Activated CD4-positive, alpha-beta memory T cell treated with anti-CD3 and anti-CD28 coated beads for 36 hours (primary cell): Measurements from ENCODE around the gene GRIPAP1. TPM values are rescaled to one million over a fixed set of nuclear protein-coding genes. Genes with fewer than 3 reads are reported as not detected.

Experiments used
- CTCF ChIA-PET: fragments of 350-600 bp; sonication (Branson Sonifier 250); formaldehyde crosslinking; loops from one replicate; lab custom pipeline; 2021; ENCODE audit warnings: antibody characterized with exemption, inconsistent platforms; lab: Charles Lee
- POLR2A ChIA-PET: fragments of 350-600 bp; sonication (Branson Sonifier 250); formaldehyde crosslinking; loops from one replicate; lab custom pipeline; 2021; ENCODE audit warnings: antibody characterized with exemption; lab: Charles Lee
- DNase-seq: peaks from one replicate; pipeline ENCODE4 v3.0.0-alpha.2; 2020
- H3K27ac Mint-ChIP-seq: one replicate; pipeline ENCODE4 v1.8.0; 2021; ENCODE audit warnings: mixed read lengths
- H3K27me3 Mint-ChIP-seq: one replicate; pipeline ENCODE4 v1.8.0; 2021; ENCODE audit warnings: mixed read lengths
- H3K36me3 Mint-ChIP-seq: one replicate; pipeline ENCODE4 v1.8.0; 2021; ENCODE audit warnings: mixed read lengths
- H3K4me1 Mint-ChIP-seq: one replicate; pipeline ENCODE4 v1.8.0; 2021; ENCODE audit warnings: low read depth, mixed read lengths
- H3K4me3 Mint-ChIP-seq: one replicate; pipeline ENCODE4 v1.8.0; 2021; ENCODE audit warnings: mild to moderate bottlenecking, mixed read lengths
- H3K9me3 Mint-ChIP-seq: one replicate; pipeline ENCODE4 v1.8.0; 2021; ENCODE audit warnings: mixed read lengths
- intact Hi-C: fragments of 100-400 bp; cut with micrococcal nuclease; formaldehyde crosslinking; loops from one replicate; pipeline ENCODE4 v1.15.1; 2023
- total RNA-seq, 2 experiments: library from RNA; stranded (reverse); gene quantifications; one replicate each; pipeline ENCODE4 v1.2.3, GENCODE V29; 2021

GRIPAP1 gene
- total RNA-seq, 2 experiments from 2014 or later = 76.1 to 78.4 TPM

DNA sequence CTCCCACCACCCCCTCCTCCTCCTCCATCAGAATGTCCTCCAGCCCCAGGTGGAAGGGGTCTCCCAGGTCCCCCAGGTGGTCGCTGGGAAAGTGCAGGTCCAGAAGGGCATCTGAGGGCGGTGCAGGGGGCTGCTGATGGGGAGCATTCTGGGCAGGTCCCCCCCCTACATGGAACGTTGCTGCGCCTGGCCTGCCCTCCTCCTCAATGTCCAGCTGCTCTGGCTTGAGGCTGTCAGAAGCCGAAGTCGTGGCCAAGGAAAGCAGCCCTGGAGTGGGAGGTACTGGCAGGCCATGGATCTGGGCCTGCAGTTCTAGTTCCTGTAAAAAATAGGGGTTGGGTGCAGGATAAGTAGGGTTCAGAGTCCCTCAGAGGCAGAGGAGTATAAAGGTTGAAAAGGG lies 28.2 kb upstream of the GRIPAP1 start:
- no peaks in the 10 kb centered on the region for H3K27me3 Mint-ChIP-seq
- no peaks in the 10 kb centered on the region for H3K9me3 Mint-ChIP-seq
- CTCF ChIA-PET = no interaction called here
- H3K4me1 Mint-ChIP-seq = no peaks in the 10 kb centered on the region
- H3K4me3 Mint-ChIP-seq = no peak overlapping the region
- POLR2A ChIA-PET = no interaction called here
- H3K27ac Mint-ChIP-seq = no peak overlapping the region
- H3K36me3 Mint-ChIP-seq = peaks cover 18% of the 10 kb centered on the region
- no peak for DNase-seq
- intact Hi-C loops = no loop called here

DNA sequence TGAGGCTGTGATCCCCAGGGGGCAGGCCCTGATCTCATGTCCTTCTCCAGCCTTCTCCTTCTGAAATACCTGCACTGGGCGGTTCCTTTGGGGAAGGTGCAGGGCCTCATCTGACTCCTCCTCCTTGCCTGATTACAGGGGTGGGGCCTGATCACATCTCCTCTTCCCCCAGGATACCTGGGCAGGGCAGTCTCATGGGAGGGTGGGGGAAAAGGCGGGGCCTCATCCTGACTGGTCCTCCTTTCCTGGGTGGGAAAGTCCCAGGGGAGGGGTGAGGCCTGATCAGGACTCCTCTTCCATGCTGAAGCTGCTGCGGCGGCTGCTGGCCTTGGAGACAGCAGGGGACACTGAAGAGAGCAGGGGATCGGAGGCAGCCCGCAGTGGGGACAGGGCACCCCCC lies 27.8 kb upstream of the GRIPAP1 start:
- POLR2A ChIA-PET = no interaction called here

DNA sequence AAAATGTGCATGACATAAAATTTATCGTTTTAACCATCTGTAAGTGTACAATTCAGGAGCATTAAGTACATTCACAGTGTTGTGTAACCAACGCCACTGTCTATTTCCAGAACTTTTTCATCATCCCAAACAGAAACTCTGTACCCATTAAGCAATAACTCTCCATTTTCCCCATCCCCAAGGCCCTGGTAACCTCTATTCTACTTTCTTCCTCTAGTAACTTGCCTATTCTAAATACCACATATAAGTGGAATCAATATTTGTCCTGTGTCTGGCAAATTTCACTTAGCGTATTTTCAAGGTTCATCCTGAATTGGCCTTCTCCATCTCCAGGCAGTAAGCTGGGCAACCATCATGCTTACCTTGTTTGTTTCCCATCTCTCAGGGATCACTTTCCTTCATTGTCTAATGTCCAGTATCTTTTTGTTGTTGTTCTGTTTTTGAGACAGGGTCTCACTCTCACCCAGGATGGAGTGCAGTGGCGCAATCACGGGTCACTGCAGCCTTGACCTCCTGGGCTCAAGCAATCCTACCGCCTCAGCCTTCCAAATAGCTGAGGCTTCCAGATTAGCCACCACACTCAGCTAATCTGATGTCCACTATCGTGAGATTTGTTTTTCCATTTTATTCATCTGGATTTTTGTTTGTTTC lies 17.7 kb upstream of the GRIPAP1 start:
- no peaks in the 10 kb centered on the region for H3K9me3 Mint-ChIP-seq
- intact Hi-C loops = no loop called here
- CTCF ChIA-PET = no interaction called here
- DNase-seq = no peak
- H3K27ac Mint-ChIP-seq = no peak overlapping the region
- H3K4me1 Mint-ChIP-seq = no peaks in the 10 kb centered on the region
- no peaks in the 10 kb centered on the region for H3K27me3 Mint-ChIP-seq
- H3K4me3 Mint-ChIP-seq = no peak overlapping the region
- H3K36me3 Mint-ChIP-seq = peaks cover 3% of the 10 kb centered on the region
- POLR2A ChIA-PET = interaction anchor here (0.6 kb wide), 1 partner anchor 20 kb away, joined by 3 read pairs; no protein-coding TSS in a partner anchor

More for the DNA sequence above, 27.8 kb upstream of the GRIPAP1 start:
- CTCF ChIA-PET = no interaction called here
- no peak overlapping the region for H3K27ac Mint-ChIP-seq
- intact Hi-C loops = no loop called here
- H3K4me3 Mint-ChIP-seq = no peak overlapping the region
- DNase-seq = no peak
- no peaks in the 10 kb centered on the region for H3K4me1 Mint-ChIP-seq
- peaks cover 18% of the 10 kb centered on the region for H3K36me3 Mint-ChIP-seq
- no peaks in the 10 kb centered on the region for H3K9me3 Mint-ChIP-seq
- no peaks in the 10 kb centered on the region for H3K27me3 Mint-ChIP-seq

DNA sequence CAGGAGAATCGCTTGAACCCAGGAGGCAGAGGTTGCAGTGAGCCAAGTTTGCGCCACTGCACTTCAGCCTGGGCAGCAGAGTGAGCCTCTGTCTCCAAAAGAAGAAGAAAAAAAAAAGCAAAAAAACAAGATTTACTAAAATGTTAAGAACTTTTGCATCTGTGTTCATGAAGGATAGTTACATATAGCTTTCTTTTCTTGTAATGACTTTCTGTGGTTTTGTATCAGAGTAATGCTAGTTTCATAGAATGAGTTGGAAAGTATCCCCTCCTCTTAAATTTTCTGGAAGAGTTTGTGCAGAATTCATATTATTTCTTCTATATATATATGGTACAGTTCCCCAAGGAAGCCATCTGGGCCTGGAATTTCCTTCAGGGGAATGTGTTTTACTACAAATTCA lies 17.0 kb upstream of the GRIPAP1 start:
- Mint-ChIP-seq H3K36me3 (no peaks in the 10 kb centered on the region), H3K4me1 (no peaks in the 10 kb centered on the region), H3K4me3 (no peak overlapping the region), H3K27ac (no peak overlapping the region), H3K9me3 (no peaks in the 10 kb centered on the region), H3K27me3 (no peaks in the 10 kb centered on the region)
- POLR2A ChIA-PET = interaction anchor here (0.6 kb wide), 1 partner anchor 21 kb away, joined by 3 read pairs; no protein-coding TSS in a partner anchor
- CTCF ChIA-PET = no interaction called here
- DNase-seq = no peak
- intact Hi-C loops = no loop called here

DNA sequence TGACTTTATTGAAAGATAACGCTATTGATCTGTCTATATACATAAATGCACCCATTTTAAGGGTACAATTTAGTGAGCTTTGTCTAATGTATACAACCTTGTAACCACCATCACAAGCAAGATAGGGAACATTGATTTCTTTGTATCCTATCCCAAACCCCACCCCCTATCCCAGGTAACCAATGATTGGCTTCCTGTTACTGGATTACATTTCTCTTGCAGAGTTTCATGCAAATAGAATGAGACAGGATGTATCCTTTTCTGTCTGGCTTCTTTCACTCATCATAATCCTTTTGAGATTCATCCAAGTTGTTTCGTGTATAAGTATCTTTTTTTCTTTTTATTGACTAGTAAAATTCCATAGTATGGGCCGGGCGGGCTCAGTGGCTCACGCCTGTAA lies 1.6 kb upstream of the GRIPAP1 start:
- Mint-ChIP-seq H3K36me3 (peaks cover 7% of the 10 kb centered on the region), H3K9me3 (no peaks in the 10 kb centered on the region), H3K4me1 (peaks cover 23% of the 10 kb centered on the region), H3K27me3 (no peaks in the 10 kb centered on the region), H3K27ac (peak overlapping the region; percentile 60), H3K4me3 (peak overlapping the region; percentile 56)
- ChIA-PET POLR2A (no interaction called here), CTCF (no interaction called here)
- DNase-seq = no peak
- intact Hi-C loops = no loop called here

DNA sequence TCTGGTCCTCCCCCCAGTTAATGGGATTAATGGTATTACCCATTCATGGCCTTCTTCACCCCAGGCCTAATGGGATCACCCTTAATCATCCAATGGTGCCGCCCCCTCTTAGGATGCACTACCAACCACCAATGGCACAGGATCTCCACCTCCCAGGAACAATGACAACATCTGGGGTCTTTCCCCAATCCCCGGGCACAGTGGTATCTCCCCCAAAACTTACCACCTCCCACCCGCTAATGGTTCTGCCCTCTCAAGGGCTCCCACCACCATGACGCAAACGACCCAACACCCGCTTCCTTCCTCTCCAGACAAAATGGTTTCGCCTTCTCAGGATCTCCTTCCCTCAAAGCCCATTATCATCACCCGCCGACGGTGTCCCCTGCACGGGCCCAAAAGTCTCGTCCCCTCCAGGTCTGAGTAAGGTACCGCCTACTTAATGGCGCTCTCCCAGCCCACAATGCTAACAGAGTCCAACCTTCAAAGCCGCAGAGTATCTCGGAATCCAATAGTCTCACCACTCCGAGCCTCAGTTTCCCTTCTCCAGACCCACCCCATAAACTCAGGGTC lies 458 bp downstream of the GRIPAP1 start:
- CTCF ChIA-PET = interaction anchor here (0.9 kb wide), 1 partner anchor 42 kb away, joined by 3 read pairs; the partner anchor contains the start of gene TFE3
- POLR2A ChIA-PET = interaction anchor here (0.6 to 1.3 kb wide), 4 partner anchors 41 to 175 kb away, joined by 3 to 11 read pairs (median 4); partner anchors contain the start of genes PQBP1, TFE3 and TIMM17B

DNA sequence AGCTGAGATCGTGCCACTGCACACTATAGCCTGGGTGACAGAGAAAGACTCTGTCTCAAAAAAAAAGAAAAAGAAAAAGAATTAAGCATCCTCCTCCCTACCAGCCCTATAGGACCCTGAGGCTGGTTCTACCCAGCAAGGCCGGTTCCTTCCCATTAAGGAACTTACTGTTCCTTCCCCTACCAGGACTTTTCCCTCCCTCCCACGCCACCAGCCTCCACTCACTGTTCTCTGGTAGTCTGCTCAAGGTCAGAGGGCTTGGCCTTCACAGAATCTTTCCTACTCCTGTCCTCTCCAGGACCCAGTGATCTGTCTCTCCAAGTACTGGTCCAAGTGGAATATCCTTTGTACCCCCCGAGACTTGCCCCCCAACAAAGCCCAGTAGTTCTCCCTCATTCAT lies 1.4 kb downstream of the GRIPAP1 start:
- no peak for DNase-seq
- Mint-ChIP-seq H3K27ac (peak overlapping the region; percentile 98), H3K4me1 (peaks cover 44% of the 10 kb centered on the region), H3K4me3 (peak overlapping the region; percentile 99), H3K27me3 (no peaks in the 10 kb centered on the region), H3K9me3 (no peaks in the 10 kb centered on the region), H3K36me3 (peaks cover 27% of the 10 kb centered on the region)
- ChIA-PET POLR2A (no interaction called here), CTCF (no interaction called here)
- intact Hi-C loops = no loop called here

More for the DNA sequence above, 458 bp downstream of the GRIPAP1 start:
- intact Hi-C loops = loop anchor here (1.0 kb wide), 3 partner anchors 11 to 43 kb away; partner anchors contain the start of gene TFE3
- Mint-ChIP-seq H3K27ac (peak overlapping the region; percentile 98), H3K27me3 (no peaks in the 10 kb centered on the region), H3K9me3 (no peaks in the 10 kb centered on the region), H3K4me3 (peak overlapping the region; percentile 99), H3K36me3 (peaks cover 26% of the 10 kb centered on the region), H3K4me1 (peaks cover 42% of the 10 kb centered on the region)
- peak; percentile 67 for DNase-seq

DNA sequence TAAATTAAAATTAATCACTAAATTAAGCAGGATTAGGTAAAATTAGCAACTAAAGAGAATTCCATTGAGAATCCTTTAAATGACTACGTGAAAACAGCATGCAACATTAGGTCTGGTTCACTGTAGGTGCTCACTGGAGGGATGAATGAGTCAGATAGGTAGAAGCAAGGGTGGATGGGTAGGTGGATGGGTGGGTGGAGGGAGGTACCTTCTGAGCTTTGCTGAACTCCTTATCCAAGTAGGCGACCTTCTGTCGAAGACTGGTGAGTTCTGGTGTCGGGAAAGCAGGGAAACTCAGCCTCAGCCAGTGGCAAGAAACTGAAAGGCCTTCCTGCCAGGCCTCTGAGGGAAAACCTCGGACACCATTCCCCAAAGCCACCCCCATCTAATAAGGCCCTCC lies 3.0 kb downstream of the GRIPAP1 start:
- CTCF ChIA-PET = no interaction called here
- DNase-seq = peak; percentile 35
- peaks cover 33% of the 10 kb centered on the region for H3K36me3 Mint-ChIP-seq
- H3K4me1 Mint-ChIP-seq = peaks cover 44% of the 10 kb centered on the region
- no peak overlapping the region for H3K4me3 Mint-ChIP-seq
- intact Hi-C loops = no loop called here
- H3K27me3 Mint-ChIP-seq = no peaks in the 10 kb centered on the region
- no peaks in the 10 kb centered on the region for H3K9me3 Mint-ChIP-seq
- H3K27ac Mint-ChIP-seq = peak overlapping the region; percentile 28
- POLR2A ChIA-PET = no interaction called here

DNA sequence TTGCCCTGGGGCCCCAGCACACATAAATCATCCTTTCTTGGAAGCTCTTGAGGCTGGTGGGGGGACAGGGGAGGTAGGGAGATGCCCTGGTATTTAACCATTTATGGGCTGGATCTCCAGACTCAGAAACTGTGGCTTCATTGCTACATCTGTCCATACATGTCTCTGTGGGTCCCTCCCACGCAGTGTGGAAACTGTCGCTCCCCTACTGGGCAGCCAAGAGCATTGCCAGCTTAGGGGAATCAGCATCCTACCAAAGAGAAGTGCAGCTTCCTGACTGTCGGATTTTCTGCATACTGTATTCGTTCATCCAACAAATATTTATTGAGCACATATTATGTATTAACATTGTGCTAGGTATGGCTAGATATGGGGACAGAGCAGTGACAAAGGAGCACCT lies 3.7 kb downstream of the GRIPAP1 start:
- ChIA-PET CTCF (no interaction called here), POLR2A (no interaction called here)
- intact Hi-C loops = no loop called here
- H3K27ac Mint-ChIP-seq = no peak overlapping the region
- H3K9me3 Mint-ChIP-seq = no peaks in the 10 kb centered on the region
- no peak overlapping the region for H3K4me3 Mint-ChIP-seq
- peaks cover 35% of the 10 kb centered on the region for H3K36me3 Mint-ChIP-seq
- H3K27me3 Mint-ChIP-seq = no peaks in the 10 kb centered on the region
- peaks cover 42% of the 10 kb centered on the region for H3K4me1 Mint-ChIP-seq
- DNase-seq = no peak

DNA sequence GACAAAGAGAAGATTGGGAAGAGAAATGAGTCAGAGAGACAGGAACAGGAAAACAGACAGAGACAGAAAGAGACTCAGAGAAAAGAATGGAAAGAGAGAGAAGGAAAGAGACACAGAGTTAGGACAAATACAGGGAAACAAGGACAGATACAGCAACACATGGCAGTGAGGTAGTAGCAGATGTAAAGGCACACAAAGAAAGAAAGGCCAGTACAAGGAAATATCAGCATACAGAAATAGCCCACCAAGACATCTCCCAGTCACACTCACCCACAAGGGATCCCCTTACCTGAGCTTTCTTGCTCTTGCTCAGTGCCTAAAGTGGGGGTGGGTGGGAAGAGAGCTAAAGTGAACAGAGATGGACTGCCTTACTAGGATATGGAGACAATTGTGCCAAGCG lies 4.2 kb downstream of the GRIPAP1 start:
- ChIA-PET CTCF (no interaction called here), POLR2A (no interaction called here)
- peaks cover 42% of the 10 kb centered on the region for H3K4me1 Mint-ChIP-seq
- intact Hi-C loops = no loop called here
- H3K27me3 Mint-ChIP-seq = no peaks in the 10 kb centered on the region
- no peaks in the 10 kb centered on the region for H3K9me3 Mint-ChIP-seq
- H3K36me3 Mint-ChIP-seq = peaks cover 37% of the 10 kb centered on the region
- no peak overlapping the region for H3K27ac Mint-ChIP-seq
- no peak for DNase-seq
- H3K4me3 Mint-ChIP-seq = no peak overlapping the region

DNA sequence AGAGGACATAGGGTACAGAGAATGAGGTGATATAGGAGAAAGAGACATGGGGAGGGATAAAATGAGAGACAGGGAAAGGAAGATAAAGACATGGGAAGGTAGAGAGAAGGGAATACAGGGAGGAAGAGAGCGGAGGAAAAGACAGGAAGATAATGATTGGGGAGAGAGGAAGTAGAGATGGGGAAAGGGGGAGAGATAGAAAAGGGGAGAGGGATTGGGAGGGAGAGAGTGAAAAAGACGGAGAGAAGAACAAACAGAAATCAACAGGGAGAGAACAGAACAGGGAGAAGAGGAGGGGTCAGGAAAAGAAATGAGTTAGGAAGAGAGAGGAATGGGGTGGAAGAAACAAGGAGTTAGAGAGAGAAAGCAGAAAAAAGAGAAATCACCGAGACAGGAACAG lies 4.6 kb downstream of the GRIPAP1 start:
- DNase-seq = no peak
- H3K27me3 Mint-ChIP-seq = no peaks in the 10 kb centered on the region
- H3K27ac Mint-ChIP-seq = no peak overlapping the region
- ChIA-PET CTCF (no interaction called here), POLR2A (no interaction called here)
- intact Hi-C loops = no loop called here
- H3K4me1 Mint-ChIP-seq = peaks cover 42% of the 10 kb centered on the region
- no peak overlapping the region for H3K4me3 Mint-ChIP-seq
- no peaks in the 10 kb centered on the region for H3K9me3 Mint-ChIP-seq
- H3K36me3 Mint-ChIP-seq = peaks cover 39% of the 10 kb centered on the region

DNA sequence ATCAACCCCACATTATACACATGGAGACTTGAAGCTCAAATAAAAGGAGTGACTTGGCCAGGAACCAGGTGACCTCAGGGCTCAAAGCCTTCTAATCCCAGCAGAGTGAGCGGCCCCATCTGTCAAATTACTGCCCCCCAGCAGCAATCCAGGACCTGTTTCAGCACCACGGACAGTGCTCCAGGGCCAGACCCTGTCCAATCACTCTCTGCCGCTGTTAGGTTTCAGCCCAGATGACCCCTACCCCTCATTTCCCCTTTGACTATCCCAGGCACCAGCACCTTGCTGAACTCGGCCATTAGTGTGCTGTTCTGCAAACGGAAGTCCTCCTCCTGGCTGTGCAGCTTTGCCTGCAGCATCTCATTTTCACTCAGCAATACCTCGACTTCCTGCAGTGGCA lies 5.1 kb downstream of the GRIPAP1 start:
- no peak overlapping the region for H3K4me3 Mint-ChIP-seq
- no peak overlapping the region for H3K27ac Mint-ChIP-seq
- CTCF ChIA-PET = no interaction called here

DNA sequence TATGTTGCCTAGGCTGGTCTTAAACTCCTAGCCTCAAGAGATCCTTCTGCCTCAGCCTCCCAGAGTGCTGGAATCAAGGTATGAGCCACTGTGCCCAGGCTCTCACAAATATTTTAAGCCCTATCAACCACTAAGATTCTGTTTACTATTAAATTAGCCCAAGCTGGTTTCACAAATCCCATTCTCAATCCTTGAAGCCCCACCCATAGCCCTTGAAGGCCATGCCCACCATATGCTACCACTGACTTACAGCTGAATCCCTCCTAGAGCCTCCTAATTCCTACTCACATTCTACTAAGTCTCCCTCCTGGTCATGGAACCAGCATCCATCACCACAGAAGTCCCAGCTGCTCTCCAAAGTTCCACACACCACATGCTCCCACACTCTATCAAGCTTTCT lies 9.7 kb downstream of the GRIPAP1 start:
- ChIA-PET CTCF (no interaction called here), POLR2A (no interaction called here)
- no peak for DNase-seq
- no peaks in the 10 kb centered on the region for H3K27me3 Mint-ChIP-seq
- no peak overlapping the region for H3K4me3 Mint-ChIP-seq
- peaks cover 9% of the 10 kb centered on the region for H3K4me1 Mint-ChIP-seq
- intact Hi-C loops = no loop called here
- no peak overlapping the region for H3K27ac Mint-ChIP-seq
- H3K9me3 Mint-ChIP-seq = no peaks in the 10 kb centered on the region
- peaks cover 38% of the 10 kb centered on the region for H3K36me3 Mint-ChIP-seq

More for the DNA sequence above, 5.1 kb downstream of the GRIPAP1 start:
- Mint-ChIP-seq H3K27me3 (no peaks in the 10 kb centered on the region), H3K36me3 (peaks cover 43% of the 10 kb centered on the region), H3K9me3 (no peaks in the 10 kb centered on the region), H3K4me1 (peaks cover 42% of the 10 kb centered on the region)
- POLR2A ChIA-PET = no interaction called here
- intact Hi-C loops = no loop called here
- no peak for DNase-seq
